ENCODE results near the gene MAPK9.

The MAPK9 gene

GRCh38 chr5:180194410-180195345, 97.2 kb downstream of the MAPK9 start:
- no peaks in the 10 kb centered on the region for H3K9me3 Mint-ChIP-seq
- no peak overlapping the region for H3K27ac Mint-ChIP-seq
- H3K4me1 Mint-ChIP-seq = no peaks in the 10 kb centered on the region
- no peak overlapping the region for H3K4me3 Mint-ChIP-seq
- H3K27me3 Mint-ChIP-seq = peaks cover 3% of the 10 kb centered on the region
- no peaks in the 10 kb centered on the region for H3K36me3 Mint-ChIP-seq

- Mint-ChIP-seq H3K4me3 (no peak overlapping the region), H3K4me1 (no peaks in the 10 kb centered on the region), H3K27ac (no peak overlapping the region), H3K27me3 (peaks cover 3% of the 10 kb centered on the region), H3K36me3 (no peaks in the 10 kb centered on the region), H3K9me3 (no peaks in the 10 kb centered on the region)
Observed at GRCh38 chr5:180193749-180194375, 98.0 kb downstream of the MAPK9 start.

GRCh38 chr5:180191716-180192115, 100.2 kb downstream of the MAPK9 start:
- no peaks in the 10 kb centered on the region for H3K4me1 Mint-ChIP-seq
- H3K4me3 Mint-ChIP-seq = no peak overlapping the region
- no peaks in the 10 kb centered on the region for H3K36me3 Mint-ChIP-seq
- H3K27me3 Mint-ChIP-seq = peaks cover 2% of the 10 kb centered on the region
- no peaks in the 10 kb centered on the region for H3K9me3 Mint-ChIP-seq
- no peak overlapping the region for H3K27ac Mint-ChIP-seq

- Mint-ChIP-seq H3K4me3 (no peak overlapping the region), H3K27me3 (peaks cover 3% of the 10 kb centered on the region), H3K27ac (no peak overlapping the region), H3K36me3 (peaks cover 3% of the 10 kb centered on the region), H3K4me1 (no peaks in the 10 kb centered on the region), H3K9me3 (peaks cover 9% of the 10 kb centered on the region)
Observed at GRCh38 chr5:180187767-180188166, 104.1 kb downstream of the MAPK9 start.
